GM10248 (cell line): ENCODE results near the gene NUMA1.

Experiments used
- CTCF ChIA-PET: fragments of 300-600 bp; sonication (Branson Sonifier 250); formaldehyde crosslinking; extraction: SDS; loops from one replicate; lab custom pipeline; 2021; ENCODE audit warnings: antibody characterized with exemption; lab: Yijun Ruan, JAX
- POLR2A ChIA-PET: fragments of 350-650 bp; sonication (Branson Sonifier 250); formaldehyde crosslinking; extraction: SDS; loops from one replicate; lab custom pipeline; 2020; ENCODE audit warnings: antibody characterized with exemption; lab: Yijun Ruan, JAX
- DNase-seq: peaks from one replicate; pipeline ENCODE4 v3.0.0; 2012; ENCODE audit errors: extremely low spot score
- CTCF ChIP-seq: IDR thresholded peaks from 2 replicates; pipeline ENCODE4 v1.5.1; 2012; ENCODE audit warnings: mild to moderate bottlenecking, low read depth; ENCODE audit errors: extremely low read depth, missing control alignments, control extremely low read depth

NUMA1 gene

GRCh38 chr11:72112978-72113808 is 32.9 kb upstream of the NUMA1 start:
- no peak for TF ChIP-seq CTCF
- ChIA-PET CTCF (interaction anchor here (1.0 to 2.5 kb wide), 6 partner anchors 12 to 136 kb away, joined by 3 to 12 read pairs (median 6); no protein-coding TSS in a partner anchor), POLR2A (interaction anchor here (1.0 kb wide), 1 partner anchor 27 kb away, joined by 3 read pairs; no protein-coding TSS in a partner anchor)
- DNase-seq: no peak

GRCh38 chr11:72112143-72112977 is 32.0 kb upstream of the NUMA1 start, which contains the start of gene ANAPC15:
ANAPC15 (minus strand) TSS chr11:72112695; CDS start chr11:72111276, 1,419 bp downstream.
- ChIA-PET POLR2A (interaction anchor here (1.0 kb wide), 1 partner anchor 26 kb away, joined by 3 read pairs; no protein-coding TSS in a partner anchor), CTCF (interaction anchor here (1.0 to 2.5 kb wide), 6 partner anchors 13 to 135 kb away, joined by 3 to 12 read pairs (median 6); no protein-coding TSS in a partner anchor)
- peak; percentile 91 for DNase-seq
- TF ChIP-seq CTCF: no peak

GRCh38 chr11:72111300-72112142 is 31.2 kb upstream of the NUMA1 start:
- no peak for DNase-seq
- CTCF ChIA-PET: interaction anchor here (1.2 to 2.5 kb wide), 5 partner anchors 14 to 86 kb away, joined by 3 to 12 read pairs (median 7); no protein-coding TSS in a partner anchor
- POLR2A ChIA-PET: interaction anchor here (1.0 kb wide), 1 partner anchor 25 kb away, joined by 3 read pairs; no protein-coding TSS in a partner anchor
- no peak for TF ChIP-seq CTCF

- DNase-seq: no peak
- ChIA-PET CTCF (interaction anchor here (1.2 to 1.9 kb wide), 4 partner anchors 11 to 81 kb away, joined by 3 to 6 read pairs (median 4); no protein-coding TSS in a partner anchor), POLR2A (no interaction called here)
- no peak for TF ChIP-seq CTCF
Observed at GRCh38 chr11:72105888-72106287, 25.5 kb upstream of the NUMA1 start, which contains the start of gene TOMT. TOMT (plus strand) TSS chr11:72105924; CDS start chr11:72105952, 28 bp downstream.

- no peak for DNase-seq
- no peak for TF ChIP-seq CTCF
- CTCF ChIA-PET: interaction anchor here (1.0 to 4.9 kb wide), 3 partner anchors 9 to 13 kb away, joined by 3 to 50 read pairs (median 5); no protein-coding TSS in a partner anchor
- POLR2A ChIA-PET: no interaction called here
Observed at GRCh38 chr11:72103754-72104167, 23.4 kb upstream of the NUMA1 start.
